DMS53 (cell line): Measurements from ENCODE around the gene ONECUT2.

Experiments
- DNase-seq: peaks from one replicate; lab custom pipeline; 2025; lab: John Stamatoyannopoulos, UW

Gene ONECUT2

DNA sequence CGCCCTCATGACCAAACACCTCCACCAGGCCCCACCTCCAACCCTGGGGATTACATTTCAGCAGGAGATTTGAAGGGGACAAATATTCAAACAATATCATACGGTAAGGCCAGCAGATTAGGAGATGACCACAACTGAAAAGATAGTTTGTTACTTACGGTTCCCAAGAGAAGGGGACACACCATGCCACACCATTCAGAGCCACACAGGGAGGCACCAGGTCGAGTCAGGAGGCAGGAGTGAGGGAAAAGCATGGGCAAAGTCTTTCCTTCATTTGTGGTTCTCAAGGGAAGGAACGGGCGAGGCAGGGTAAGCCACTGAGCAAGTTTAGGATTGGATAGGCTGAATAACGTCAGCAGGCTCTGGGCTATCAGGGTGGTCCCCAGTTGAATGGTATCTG is 94.0 kb downstream of the ONECUT2 start:
- no peak for DNase-seq

GRCh38 chr18:57533006-57533867 is 98.1 kb downstream of the ONECUT2 start:
- DNase-seq, result no peak

GRCh38 chr18:57533868-57534510 is 98.8 kb downstream of the ONECUT2 start:
- DNase-seq, result no peak

- peak; percentile 38 for DNase-seq
Observed at GRCh38 chr18:57534511-57534909, 99.3 kb downstream of the ONECUT2 start.

DNA sequence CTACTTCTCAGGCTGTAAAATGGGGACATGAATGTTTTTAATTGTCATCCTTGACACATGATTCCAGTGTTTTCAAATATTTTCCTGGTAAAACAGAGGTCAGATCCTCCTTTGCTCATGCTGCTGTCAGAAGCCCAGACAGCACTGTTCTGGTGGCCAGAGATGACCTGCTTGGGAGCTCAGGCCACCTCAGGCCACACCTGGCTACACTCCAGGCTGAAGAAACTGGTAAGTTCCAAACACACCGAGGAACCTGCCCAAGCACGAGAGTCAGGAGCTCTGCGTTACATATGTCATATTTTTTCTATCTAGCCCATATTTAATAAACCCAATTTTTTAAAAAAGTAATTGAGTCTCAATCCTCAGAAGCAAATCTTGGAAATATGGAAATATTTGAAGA is 103.4 kb downstream of the ONECUT2 start:
- no peak for DNase-seq

DNA sequence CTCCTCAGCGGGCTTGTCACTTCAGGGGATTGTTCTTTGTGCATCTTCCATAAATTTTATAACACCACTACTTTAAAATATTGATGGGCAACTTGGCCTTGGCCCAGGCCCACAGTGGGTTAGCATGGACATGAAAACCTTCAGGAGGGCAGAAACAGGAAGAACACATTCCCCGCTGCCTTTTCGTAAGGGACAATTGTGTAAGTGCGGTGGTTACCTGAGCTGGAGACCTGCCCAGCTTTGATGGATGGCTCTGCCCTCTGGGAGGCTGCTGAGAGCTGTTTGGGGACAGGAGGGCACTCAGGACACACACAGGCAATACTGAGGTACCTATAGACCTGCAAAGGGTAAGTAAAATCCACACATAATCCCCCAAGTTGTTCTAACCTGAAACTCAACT is 104.5 kb downstream of the ONECUT2 start:
- DNase-seq, result no peak
